Right renal pelvis (tissue), 4 donors: Measurements from ENCODE around the gene ALDH8A1. TPM values are rescaled to one million over a fixed set of nuclear protein-coding genes. Genes with fewer than 3 reads are reported as not detected.

Source experiments
- DNase-seq, 4 donors: peaks; one replicate each; pipeline ENCODE4 v3.0.0-alpha.2; 2013; ENCODE audit warnings: low read depth in 4 of 4, low spot score in 3 of 4, missing footprints in 1 of 4
- polyA plus RNA-seq, 4 donors: library from polyadenylated mRNA; unstranded; fragments of 120-200 nt; gene quantifications; one replicate each; pipeline ENCODE4 v1.2.1, GENCODE V29; 2013; ENCODE audit not compliant: insufficient read length in 4 of 4

ALDH8A1 gene
- polyA plus RNA-seq, 4 donors, result 21.7 to 35.1 (median 28.1) TPM

DNA sequence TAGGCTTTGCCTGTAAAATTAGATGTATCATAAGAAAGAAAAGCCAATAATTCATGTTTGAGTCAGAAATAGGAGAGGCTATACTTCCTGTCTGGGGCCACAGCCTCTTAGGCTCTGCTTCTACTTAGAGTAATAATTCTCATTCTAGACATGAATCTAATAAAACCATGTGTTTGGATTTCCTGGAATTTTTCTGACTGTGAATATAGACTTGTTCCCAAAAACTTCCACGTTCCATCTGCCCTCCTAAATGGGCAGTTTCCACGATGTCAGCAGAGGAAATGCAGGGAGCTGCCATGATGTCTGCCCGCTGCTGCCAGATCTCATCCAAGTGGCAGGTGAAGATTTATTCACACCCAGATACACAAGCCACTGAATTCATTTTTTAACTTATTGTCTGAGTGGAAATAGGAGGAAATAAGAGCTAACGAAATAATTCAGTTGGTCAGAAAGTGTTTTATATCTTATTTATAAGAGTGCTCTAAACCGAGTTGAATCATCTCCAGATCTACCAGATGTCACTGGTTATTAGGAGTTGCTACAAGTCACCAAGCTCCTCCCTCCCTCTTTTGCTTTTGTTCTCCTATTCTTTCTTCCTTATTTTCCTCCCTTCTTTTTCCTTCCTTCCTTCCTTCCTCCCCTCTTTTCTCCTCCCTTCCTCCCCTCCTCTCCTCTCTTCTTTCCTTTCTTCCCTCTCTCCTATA is 69.3 kb downstream of the ALDH8A1 start:
- DNase-seq, result no peak

DNA sequence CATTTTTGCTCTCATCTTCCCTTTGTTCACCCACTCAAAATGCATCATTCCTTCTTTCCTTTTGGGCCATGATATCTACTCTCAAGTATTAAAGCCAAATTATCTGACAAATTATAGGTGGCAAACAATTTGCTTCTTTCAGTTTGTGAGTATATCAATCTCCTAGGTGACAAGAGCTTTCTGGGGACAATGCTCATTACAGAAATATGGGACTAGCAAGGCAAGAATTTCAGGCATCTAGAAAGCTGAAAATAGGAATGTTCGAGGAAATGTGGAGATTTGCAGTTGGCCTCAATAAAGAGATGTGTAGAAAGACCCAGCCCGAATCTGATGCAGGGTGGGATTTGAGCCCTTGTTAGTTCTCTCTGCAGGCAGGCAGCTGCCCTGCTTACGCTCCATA is 71.8 kb downstream of the ALDH8A1 start:
- no peak for DNase-seq

DNA sequence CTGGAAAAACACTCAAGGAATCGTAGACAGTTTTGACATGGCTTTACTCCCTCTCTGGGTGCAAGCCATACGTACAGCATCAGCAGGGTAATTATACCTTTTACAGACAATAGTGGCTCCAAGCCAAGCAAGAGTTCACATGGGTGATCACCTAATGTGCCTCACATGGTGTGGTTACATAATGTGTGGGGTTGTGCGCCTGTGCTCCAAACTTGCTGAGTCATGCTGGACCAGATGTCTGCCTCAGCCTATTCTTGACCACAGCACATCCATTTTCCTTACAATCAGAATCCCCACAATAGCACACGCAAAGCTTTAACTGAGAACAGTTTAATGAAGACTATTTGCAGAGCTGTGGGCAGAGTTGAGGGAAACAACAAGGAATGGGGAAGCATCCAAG is 74.5 kb downstream of the ALDH8A1 start:
- no peak for DNase-seq

DNA sequence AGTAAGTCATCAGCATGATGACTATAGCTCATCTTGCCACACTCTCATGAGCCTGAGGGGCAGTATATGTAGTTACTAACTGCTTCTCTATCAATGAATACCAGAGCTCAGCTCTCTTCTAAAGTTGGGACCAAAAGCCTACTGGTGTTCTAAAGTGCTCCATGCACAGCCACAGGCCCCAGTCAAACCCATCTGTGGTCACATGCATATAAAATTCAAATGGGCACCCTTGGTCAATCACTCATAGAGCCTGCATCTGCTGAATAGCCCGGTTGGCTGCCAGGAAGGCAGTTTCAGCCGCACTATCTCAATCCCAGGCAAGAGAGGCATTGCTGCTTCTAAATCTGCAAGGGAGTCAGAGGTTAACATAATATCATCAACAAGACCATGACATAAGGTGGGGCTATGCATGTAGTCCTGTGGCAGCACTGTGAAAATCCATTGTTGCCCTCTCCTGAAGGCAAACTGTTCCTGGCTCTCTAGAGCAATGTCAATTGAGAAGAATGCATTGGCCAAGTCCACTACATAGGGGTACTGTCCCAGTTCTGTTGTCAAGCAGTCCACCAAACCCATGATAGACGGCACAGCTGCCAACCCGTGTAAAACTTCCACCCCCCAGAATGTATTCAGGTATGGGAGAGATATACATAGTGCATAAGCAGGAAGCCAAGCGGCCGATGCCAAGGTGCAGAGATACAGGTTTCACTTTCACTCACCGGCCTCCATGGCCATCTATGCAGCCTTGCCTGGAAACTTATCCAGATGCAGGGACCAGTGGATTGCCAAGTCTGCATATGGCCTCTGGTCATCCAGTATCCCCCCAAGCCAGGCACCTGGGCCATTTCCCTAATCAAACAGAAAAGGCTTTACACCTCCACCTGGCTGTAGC is 76.2 kb downstream of the ALDH8A1 start:
- DNase-seq, result no peak

DNA sequence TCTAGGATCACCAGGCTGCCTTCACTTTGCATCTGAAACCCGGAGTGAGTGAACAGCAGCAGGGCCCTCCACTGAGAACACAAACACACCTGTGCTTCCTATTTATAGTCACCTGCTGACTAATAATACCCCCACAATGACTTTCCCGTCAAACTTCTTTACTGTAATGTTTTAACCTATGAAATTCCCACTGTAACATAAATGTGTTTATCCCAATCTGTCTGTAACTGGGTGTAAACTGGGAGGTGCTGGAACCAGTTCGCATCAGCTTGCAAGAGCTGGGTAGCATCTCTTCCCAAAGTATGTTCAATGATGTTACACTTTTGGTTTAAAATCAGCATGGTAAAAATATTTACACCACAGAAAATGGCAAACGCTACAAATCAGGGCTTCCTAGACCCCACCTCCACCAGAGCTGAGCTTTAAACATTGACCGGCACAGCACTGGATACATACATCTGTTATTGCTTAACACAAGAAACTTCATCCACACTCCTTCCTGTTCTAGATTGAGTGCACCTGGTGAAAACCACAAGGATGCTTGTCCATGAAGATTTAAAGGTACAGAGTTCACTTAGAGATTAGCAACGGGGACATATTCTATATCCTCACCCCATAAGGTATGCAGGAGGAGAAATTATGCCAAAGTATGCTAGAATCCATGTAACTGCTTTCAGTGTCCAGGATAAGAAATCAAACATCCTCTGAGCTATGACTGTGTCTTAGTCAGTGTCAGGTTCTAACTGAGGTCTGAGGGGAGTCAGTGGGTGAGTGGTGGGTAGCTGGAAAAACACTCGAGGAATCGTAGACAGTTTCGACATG is 79.0 kb downstream of the ALDH8A1 start:
- DNase-seq, result no peak

DNA sequence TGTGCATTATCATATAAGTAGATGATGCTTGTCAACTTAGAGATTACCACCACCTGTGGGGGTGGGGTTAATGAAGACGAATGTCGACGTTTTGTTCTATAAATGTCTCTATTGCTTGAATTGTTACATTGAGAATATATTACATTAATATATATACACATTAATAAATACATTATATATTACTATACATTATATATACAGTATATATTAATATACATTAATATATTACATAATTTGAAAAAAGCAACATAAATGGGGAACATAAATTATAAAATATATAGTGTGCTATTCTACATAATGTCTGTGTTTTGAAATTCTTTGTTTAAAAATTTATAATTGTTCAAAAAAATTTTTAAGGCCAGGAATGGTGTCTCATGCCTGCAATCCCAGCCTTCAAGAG is 81.1 kb downstream of the ALDH8A1 start:
- DNase-seq, result no peak

Other genes starting within 250 kb of the ALDH8A1 start
- 10 to 100 TPM; 64.1 to 80.5 (median 72.8) TPM for gene HBS1L, start 104.7 kb upstream of the ALDH8A1 start, polyA plus RNA-seq
- gene MYB, start 231.2 kb upstream of the ALDH8A1 start, polyA plus RNA-seq, result 1 to 10 TPM; 3.7 to 5.1 (median 4.5) TPM